ENCODE measurements around the gene SPEG.

The SPEG gene

GRCh38 chr2:219465659-219466561, 31.3 kb downstream of the SPEG start:
- no peak for DNase-seq (ENCODE audit: insufficient read length, low spot score)
- TF ChIP-seq POLR2AphosphoS5 (IDR thresholded peaks at IDR 0.05; ENCODE audit: low read depth, low read length): no peak
- no peak for TF ChIP-seq POU2F2 (IDR thresholded peaks at IDR 0.05; ENCODE audit: low read depth, low read length)
- no peak for TF ChIP-seq SPI1 (IDR thresholded peaks at IDR 0.05; ENCODE audit: low read depth, low read length)
- no peak for TF ChIP-seq TAF1 (IDR thresholded peaks at IDR 0.05; ENCODE audit: low read depth, low read length)
- no peak for TF ChIP-seq POLR2A (IDR thresholded peaks at IDR 0.05; ENCODE audit: low read depth, low read length)
- TF ChIP-seq PAX5 (IDR thresholded peaks at IDR 0.05; ENCODE audit: insufficient read depth, low read length, severe bottlenecking): no peak
- no peak for FAIRE-seq

GRCh38 chr2:219466816-219467735, 32.4 kb downstream of the SPEG start:
- TF ChIP-seq SPI1 (IDR thresholded peaks at IDR 0.05; ENCODE audit: low read depth, low read length) (no peak), TAF1 (IDR thresholded peaks at IDR 0.05; ENCODE audit: low read depth, low read length) (no peak), POLR2AphosphoS5 (IDR thresholded peaks at IDR 0.05; ENCODE audit: low read depth, low read length) (no peak)
- FAIRE-seq (no peak), DNase-seq (ENCODE audit: insufficient read length, low spot score) (no peak)

- FAIRE-seq: no peak
- no peak for DNase-seq (ENCODE audit: insufficient read length, low spot score)
- TF ChIP-seq POLR2A (IDR thresholded peaks at IDR 0.05; ENCODE audit: low read depth, low read length) (no peak), POU2F2 (IDR thresholded peaks at IDR 0.05; ENCODE audit: low read depth, low read length) (no peak), POLR2AphosphoS5 (IDR thresholded peaks at IDR 0.05; ENCODE audit: low read depth, low read length) (no peak), PAX5 (IDR thresholded peaks at IDR 0.05; ENCODE audit: insufficient read depth, low read length, severe bottlenecking) (no peak), TAF1 (IDR thresholded peaks at IDR 0.05; ENCODE audit: low read depth, low read length) (no peak), SPI1 (IDR thresholded peaks at IDR 0.05; ENCODE audit: low read depth, low read length) (no peak)
These were observed 33.1 kb downstream of the SPEG start for GRCh38 chr2:219467736-219468075.

GRCh38 chr2:219468410-219469185, 34.0 kb downstream of the SPEG start:
- FAIRE-seq (no peak), DNase-seq (ENCODE audit: insufficient read length, low spot score) (no peak)
- no peak for TF ChIP-seq SPI1 (IDR thresholded peaks at IDR 0.05; ENCODE audit: low read depth, low read length)
- no peak for TF ChIP-seq TAF1 (IDR thresholded peaks at IDR 0.05; ENCODE audit: low read depth, low read length)
- no peak for TF ChIP-seq POU2F2 (IDR thresholded peaks at IDR 0.05; ENCODE audit: low read depth, low read length)
- TF ChIP-seq POLR2AphosphoS5 (IDR thresholded peaks at IDR 0.05; ENCODE audit: low read depth, low read length): no peak
- TF ChIP-seq PAX5 (IDR thresholded peaks at IDR 0.05; ENCODE audit: insufficient read depth, low read length, severe bottlenecking): no peak
- TF ChIP-seq POLR2A (IDR thresholded peaks at IDR 0.05; ENCODE audit: low read depth, low read length): no peak

GRCh38 chr2:219469186-219469724, 34.6 kb downstream of the SPEG start:
- TF ChIP-seq POLR2A (IDR thresholded peaks at IDR 0.05; ENCODE audit: low read depth, low read length) (no peak), PAX5 (IDR thresholded peaks at IDR 0.05; ENCODE audit: insufficient read depth, low read length, severe bottlenecking) (no peak), POLR2AphosphoS5 (IDR thresholded peaks at IDR 0.05; ENCODE audit: low read depth, low read length) (no peak), TAF1 (IDR thresholded peaks at IDR 0.05; ENCODE audit: low read depth, low read length) (no peak), POU2F2 (IDR thresholded peaks at IDR 0.05; ENCODE audit: low read depth, low read length) (no peak), SPI1 (IDR thresholded peaks at IDR 0.05; ENCODE audit: low read depth, low read length) (no peak)
- no peak for DNase-seq (ENCODE audit: insufficient read length, low spot score)
- no peak for FAIRE-seq

- no peak for TF ChIP-seq POU2F2 (IDR thresholded peaks at IDR 0.05; ENCODE audit: low read depth, low read length)
- no peak for TF ChIP-seq PAX5 (IDR thresholded peaks at IDR 0.05; ENCODE audit: insufficient read depth, low read length, severe bottlenecking)
- no peak for TF ChIP-seq SPI1 (IDR thresholded peaks at IDR 0.05; ENCODE audit: low read depth, low read length)
- TF ChIP-seq POLR2A (IDR thresholded peaks at IDR 0.05; ENCODE audit: low read depth, low read length): no peak
- no peak for TF ChIP-seq POLR2AphosphoS5 (IDR thresholded peaks at IDR 0.05; ENCODE audit: low read depth, low read length)
- no peak for FAIRE-seq
- DNase-seq (ENCODE audit: insufficient read length, low spot score): no peak
These were observed 35.8 kb downstream of the SPEG start for GRCh38 chr2:219470429-219470828.

GRCh38 chr2:219471476-219472371, 37.1 kb downstream of the SPEG start:
- DNase-seq (ENCODE audit: insufficient read length, low spot score) (no peak), FAIRE-seq (no peak)
- TF ChIP-seq POLR2AphosphoS5 (IDR thresholded peaks at IDR 0.05; ENCODE audit: low read depth, low read length): no peak
- TF ChIP-seq TAF1 (IDR thresholded peaks at IDR 0.05; ENCODE audit: low read depth, low read length): no peak
- TF ChIP-seq POLR2A (IDR thresholded peaks at IDR 0.05; ENCODE audit: low read depth, low read length): no peak
- no peak for TF ChIP-seq POU2F2 (IDR thresholded peaks at IDR 0.05; ENCODE audit: low read depth, low read length)
- no peak for TF ChIP-seq PAX5 (IDR thresholded peaks at IDR 0.05; ENCODE audit: insufficient read depth, low read length, severe bottlenecking)
- TF ChIP-seq SPI1 (IDR thresholded peaks at IDR 0.05; ENCODE audit: low read depth, low read length): no peak
